Activated gamma-delta T cell treated with anti-CD3 and anti-CD28 coated beads, Interleukin-2, amount 50 U/mL, for 16 hours (primary cell): ENCODE data around the gene ZSCAN2.
"Not testable (repeated sequence)": the region's sequence is repeated elsewhere in the genome, so short reads cannot be mapped to it uniquely, and the experiment has no call there.

ENCODE experiments used
- DNase-seq: peaks from one replicate; pipeline ENCODE4 v3.0.0-alpha.2; 2020; ENCODE audit warnings: low read depth

The ZSCAN2 gene

DNA sequence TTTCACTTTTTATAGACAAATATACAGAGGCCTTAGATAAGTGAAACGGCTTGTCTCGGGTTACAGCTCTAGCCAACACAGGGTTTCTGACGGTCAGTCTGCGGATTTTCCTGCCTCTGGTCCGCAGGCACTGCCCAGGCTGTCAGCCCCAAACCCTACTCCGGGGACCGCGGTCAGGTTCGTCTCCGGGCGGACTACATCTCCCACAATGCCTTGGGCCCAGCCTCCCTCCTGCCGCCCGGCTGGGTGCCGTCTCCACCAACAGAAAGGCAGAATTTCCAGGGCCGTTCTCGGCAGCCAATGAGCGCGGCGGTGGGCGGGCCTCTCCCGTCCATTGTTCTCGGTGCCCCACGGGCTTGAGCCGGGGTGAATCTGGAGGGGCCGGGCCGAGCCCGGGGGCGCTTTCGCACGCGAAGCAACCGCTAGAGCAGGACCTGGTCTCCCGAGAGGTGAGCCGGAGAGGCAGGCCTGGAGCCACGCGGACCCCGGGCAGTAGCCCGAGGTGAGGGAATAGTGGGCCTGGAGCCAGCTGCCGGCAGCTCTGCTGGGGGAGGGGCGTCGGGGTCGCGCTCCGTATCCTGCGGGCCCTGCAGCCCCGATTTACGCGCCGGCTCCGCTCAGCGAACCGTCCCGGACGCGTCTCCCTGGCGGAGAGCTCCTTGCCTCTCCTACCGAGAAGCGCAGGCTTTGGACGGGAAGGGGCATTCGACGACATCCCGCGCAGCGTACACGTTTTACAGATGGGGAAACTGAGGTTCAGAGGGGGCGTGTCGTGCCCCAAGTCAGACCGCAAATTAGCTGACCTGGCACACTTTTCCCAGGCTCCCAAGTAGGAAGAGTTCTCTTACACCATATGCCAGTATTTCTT, at the start of gene ZSCAN2:
TSS of gene ZSCAN2 (plus strand) at position 323 of the 868 bp plus-strand sequence. CDS start 2,919 bp downstream, outside the sequence.
- DNase-seq, result peak; percentile 92

DNA sequence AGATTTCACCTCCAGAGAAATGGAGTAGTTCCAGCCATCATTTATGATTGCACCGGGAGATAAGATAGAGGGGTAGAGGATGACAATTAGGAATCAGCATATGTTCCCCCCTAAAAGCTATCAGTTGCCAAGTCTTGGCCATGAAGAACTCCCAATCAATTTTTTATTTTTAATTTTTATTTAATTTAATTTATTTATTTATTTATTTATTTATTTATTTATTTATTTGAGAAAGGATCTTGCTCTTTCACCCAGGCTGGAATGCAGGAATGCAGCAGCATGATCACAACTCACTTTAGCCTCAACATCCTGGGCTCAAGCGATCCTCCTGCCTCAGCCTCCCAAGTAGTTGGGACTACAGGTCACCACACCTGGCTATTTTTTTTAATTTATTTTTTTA, 49.2 kb upstream of the ZSCAN2 start:
- not testable (repeated sequence) for DNase-seq

DNA sequence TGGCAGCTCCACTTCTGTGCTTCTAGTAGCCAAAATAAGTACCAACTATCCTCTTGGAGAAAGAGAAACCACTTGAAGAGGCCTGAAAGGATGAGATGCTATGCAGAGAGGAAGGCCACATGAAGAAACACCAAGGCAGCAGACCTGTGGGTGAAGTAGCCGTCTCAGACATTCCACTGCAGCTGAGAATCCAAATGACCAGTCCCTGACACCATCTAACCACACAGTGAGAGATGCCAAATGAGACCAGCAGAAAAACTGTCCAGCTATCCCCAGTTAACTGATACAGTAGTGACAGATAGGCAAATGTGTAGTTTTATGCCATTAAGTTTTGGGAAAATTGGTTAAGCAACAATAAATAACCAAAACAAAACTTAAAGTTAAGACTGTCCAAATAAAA, 47.9 kb upstream of the ZSCAN2 start:
- no peak for DNase-seq

DNA sequence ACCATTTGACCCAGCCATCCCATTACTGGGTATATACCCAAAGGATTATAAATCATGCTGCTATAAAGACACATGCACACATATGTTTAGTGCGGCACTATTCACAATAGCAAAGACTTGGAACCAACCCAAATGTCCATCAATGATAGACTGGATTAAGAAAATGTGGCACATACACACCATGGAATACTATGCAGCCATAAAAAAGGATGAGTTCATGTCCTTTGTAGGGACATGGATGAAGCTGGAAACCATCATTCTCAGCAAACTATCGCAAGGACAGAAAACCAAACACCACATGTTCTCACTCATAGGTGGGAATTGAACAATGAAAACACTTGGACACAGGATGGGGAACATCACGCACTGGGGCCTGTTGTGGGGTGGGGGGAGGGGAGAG, 44.1 kb upstream of the ZSCAN2 start:
- not testable (repeated sequence) for DNase-seq

DNA sequence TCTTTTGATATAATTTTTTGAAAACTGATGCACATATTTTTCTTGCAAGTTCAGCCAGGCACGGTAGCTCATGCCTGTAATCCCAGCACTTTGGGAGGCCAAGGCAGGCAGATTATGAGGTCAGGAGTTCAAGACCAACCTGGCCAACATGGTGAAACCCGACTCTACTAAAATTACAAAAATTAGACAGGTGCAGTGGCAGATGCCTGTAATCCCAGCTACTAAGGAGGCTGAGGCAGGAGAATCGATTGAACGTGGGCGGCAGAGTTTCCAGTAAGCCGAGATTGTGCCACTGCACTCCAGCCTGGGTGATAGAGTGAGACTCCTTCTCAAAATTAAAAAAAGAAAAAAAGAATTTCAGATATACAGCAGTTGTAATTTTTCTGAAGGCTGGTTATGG, 32.8 kb upstream of the ZSCAN2 start:
- not testable (repeated sequence) for DNase-seq

DNA sequence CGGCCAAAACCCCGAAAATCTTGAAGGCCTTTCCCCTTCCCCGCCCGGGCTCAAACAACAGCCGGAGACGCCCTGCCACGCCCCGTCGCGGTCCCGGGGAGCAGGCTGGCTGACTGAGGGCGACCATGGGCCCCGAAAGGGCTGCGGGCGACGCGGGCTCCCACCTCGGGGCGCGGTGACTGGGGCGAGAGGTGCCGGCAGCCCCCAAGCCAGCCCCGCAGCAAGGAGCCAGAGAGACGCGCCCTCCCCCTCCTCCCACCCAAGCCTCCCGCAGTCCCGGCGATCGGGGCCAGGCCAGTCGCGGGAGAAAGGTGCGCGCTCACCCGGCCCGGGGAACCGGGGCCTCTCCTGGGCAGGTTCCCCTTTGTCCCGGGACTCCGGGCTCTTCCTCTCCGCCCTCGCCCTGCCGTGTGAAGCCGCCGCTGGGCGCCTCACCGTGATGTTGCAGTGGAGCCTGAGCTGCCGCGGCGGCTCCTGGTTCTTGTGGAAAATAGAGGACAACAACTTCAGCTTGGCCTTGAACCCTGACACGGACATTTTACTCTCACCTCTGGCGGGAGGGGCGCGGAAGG, 30.6 kb upstream of the ZSCAN2 start:
- DNase-seq, result peak; percentile 29

DNA sequence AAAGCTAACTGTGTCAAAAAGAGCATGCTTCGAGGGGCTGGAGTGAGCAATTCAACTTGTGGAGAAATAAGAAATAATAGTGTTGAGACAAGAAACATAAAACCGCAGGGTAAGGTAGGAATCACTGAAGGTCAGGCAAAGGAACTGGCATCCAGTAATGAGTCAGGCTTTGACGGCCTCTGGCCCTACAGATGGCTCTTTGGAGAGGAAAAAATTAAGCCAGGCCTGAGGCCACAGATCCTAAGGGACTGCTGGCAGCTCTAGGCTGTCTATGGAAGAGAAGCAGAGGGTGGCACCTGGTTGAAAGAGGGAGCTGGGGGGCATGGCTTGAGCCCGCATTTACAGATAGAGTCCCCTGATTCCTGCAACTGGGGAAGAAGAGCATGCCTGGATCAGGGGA, 28.6 kb upstream of the ZSCAN2 start:
- no peak for DNase-seq

DNA sequence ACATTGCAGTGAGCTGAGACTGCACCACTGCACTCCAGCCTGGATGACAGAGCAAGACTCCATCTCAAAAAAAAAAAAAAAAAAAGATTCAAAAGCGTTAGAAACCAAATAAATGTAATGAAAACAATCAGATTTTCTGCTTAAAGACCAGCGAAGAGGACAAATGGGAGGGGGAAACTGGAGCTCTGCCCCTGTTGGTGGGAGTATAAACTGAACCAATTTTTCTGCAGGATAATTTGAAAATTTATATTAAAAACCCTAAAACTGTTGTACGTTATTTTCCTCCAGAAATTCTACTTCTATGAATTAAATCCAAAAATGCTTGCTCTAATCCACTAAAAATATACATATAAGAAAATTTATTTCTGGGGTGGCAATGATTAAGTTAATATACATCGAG, 25.3 kb upstream of the ZSCAN2 start:
- no peak for DNase-seq

DNA sequence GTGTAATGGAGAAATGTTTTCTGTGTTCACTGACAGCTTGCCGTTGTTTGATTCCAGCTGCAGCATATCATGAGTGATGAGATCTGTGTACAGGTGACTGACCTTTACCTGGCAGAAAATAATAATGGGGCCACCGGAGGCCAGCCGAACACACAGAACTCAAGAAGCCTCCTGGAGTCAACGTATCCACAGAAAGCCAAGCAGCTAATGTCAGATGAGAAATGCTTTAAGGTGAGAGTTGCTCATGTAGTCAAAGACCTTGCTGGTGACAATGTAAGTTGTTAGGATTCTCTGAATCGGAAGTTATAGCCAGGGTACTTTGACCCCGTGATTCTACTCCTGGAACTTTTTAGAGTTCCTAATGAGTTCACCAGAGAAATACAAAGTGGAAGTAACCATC, 22.9 kb upstream of the ZSCAN2 start:
- DNase-seq, result not testable (repeated sequence)

DNA sequence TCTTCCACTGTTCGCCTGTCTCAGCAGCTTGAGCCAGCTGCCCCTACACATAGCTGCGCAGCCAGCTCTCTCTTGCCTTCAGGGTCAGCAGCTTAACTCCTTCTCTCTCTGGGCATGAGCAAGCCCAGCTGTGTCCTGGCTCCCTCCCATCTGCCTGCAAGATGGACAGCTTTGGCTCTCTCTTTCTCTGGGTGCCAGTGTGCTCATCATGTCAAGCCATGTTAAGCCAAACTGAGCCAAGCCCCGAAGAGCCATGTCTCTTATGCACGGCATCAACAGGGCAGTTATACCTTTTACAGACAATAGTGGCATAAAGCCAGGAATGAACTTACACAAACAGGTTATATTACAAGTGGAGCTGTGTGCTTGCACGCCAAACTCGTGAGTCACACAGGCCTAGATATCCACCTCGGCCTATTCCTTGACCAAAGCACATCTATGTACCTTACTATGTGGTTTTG, 21.5 kb upstream of the ZSCAN2 start:
- not testable (repeated sequence) for DNase-seq

DNA sequence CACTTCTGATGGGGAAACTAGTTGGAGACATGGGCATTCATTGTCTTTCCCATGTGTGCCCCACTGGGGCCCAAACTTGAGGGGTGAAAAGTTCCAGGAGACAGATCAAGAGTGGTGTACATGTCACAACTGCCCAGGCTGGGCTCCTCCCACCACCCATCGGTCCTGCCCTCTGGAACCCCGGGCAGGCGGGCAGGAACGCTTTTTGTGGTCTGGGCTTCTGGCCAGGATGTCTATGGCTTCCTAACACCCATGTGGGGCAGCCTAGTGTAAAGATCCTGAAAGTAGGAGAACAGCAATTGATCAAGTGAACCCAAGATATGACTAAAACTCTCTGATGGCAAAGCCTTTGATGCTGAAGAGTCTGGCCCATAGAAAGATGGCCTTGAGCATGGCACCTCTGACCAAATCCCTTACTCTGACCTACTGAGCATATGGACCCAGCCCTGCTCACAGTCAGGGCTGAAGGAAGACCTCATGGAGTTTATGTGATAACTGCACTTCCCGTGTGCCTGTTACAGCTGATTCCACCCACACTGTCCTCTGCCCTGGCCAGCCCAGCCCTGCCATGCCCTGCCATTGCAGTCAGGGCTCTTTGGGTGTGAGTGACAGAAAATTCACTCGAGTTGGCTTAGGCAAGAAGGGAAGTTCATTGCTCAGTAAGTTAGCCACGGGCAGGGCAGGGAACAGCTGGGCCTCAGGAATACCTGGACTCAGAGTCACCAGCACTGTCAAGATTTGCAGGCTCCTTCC, 19.0 kb upstream of the ZSCAN2 start:
- DNase-seq, result not testable (repeated sequence)

DNA sequence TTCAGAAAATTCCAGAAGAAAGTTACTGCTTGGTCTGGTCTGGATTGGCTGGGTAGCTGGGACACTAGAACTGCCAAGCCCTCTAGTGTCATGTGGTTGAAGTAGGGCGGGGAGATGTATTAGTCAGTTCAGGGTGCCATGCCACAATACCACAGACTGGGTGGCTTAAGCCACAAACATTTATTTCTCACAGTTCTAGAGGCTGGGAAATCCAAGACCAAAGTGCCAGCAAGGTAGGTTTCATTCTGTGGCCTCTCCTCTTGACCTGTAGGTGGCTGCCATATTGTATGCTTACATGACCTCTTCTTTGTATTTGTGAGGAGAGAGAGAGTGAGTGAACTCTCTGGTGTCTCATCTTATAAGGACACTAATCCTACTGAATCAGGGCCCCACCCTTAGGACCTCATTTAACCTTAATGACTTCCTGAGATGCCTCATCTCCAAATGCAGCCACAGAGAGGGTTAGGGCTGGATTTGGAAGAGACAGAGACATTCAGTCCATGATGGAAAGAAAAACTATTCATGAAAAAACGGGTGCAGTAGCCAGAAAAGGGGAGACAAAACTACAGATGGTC, 18.1 kb upstream of the ZSCAN2 start:
- no peak for DNase-seq

DNA sequence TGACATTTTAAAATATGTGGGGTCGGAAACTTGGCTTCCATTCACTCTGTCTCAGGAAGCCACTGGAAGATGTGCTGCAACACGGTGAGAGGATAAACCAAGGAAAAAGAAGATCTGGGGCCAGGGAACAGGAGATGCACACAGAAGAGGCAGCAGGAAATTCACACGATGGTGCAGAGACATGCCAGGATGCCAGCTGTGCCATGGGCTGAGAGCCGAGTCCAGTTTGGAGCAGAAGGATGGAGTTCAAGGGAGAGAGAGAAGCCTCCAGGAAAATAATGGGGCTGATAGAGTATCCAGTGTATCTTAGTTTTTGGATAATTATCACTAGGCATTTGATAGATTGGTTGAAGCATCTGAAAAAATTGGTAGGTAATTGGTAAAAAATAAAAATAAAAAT, 16.9 kb upstream of the ZSCAN2 start:
- DNase-seq, result not testable (repeated sequence)

DNA sequence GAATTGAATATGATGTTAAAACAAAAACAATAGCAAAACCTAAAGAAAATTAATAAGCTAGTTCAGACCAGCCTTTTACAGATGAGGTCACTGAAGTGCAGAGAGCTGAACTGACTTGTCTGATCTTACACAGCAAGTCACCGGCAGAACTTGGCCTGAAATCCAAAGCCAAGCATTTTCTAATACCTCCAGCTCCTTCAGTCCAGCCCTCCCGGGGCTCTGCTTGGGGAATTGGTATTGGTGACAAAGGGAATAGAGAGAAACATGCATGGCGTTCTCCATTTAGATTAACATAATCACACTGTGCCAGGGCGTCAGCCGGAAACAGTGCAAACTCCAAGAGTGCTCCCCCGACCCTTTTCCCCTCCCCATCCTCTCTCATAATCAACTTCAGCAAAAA, 14.1 kb upstream of the ZSCAN2 start:
- no peak for DNase-seq

DNA sequence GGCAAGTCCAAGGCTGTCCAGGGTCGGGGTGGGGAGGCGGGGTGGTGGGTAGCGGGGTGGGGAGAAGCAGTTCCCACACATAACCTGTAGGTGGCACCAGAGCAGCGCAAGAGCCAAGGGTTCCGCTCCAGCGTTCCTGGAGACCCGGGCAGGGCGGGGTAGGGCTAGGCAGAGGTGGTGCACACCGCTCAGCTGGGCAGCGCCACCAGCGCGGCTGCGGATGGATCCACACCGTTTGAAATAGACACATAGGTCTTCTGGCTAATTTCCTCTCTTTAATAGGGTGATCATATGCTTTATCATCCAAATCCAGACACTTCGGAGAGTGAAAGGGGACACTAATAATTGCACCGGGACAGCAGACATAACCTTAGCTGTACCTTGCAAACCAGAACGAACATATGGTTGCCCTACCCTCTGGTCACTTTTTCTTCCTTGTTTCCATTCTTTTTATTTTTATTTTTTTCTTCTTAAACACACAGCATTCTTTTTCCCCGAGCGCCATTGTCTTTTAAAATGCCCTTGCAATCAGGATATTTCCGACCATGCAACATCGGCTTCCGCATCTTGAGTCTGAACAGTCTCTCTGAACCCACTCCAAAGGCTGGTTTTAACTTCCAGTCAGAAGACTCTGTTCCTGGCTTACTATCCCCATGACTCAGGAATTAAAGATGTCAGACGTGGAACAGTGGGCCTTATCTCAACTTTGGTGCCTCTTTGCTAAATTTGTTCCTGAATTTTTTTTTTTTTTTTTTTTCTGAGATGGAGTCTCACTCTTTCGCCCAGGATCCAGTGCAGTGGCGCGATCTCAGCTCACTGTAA, 12.5 kb upstream of the ZSCAN2 start:
- peak; percentile 77 for DNase-seq

DNA sequence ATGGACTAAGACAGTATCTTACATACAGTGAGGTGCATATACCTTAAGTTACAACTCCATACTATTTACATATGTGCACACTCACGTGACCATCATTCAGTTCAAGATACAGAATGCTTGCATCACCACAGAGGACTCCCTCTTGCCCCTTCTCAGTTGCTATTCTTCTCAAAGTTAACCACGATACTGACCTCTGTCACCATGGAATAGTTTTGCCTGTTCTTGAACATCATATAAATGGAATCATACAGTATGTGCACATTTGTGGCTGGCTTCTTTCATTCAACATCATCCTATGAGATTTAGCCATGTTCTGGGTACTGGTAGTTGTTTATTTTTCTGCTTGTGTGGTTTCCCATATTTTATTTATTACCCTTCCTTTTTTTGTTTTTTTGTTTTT, 10.4 kb upstream of the ZSCAN2 start:
- no peak for DNase-seq

DNA sequence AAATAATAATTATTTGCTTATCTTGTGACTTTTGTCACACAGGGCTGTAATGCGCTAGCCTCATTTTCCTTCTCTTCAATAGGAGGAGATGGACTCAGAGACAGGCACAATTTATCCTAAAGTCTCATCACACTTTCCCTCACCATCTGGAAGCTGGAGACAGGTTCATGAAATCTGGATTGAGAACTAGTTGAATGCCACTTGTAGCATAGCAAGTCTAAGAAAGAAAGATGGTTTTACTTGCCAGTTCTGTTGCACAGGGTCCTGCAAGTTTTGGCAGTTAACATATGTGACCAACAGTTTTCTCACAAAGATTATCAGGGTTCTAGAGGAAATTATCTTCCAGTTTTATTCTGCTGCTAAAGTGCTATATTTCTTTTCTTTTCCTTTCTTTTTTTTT, 9.0 kb upstream of the ZSCAN2 start:
- no peak for DNase-seq

DNA sequence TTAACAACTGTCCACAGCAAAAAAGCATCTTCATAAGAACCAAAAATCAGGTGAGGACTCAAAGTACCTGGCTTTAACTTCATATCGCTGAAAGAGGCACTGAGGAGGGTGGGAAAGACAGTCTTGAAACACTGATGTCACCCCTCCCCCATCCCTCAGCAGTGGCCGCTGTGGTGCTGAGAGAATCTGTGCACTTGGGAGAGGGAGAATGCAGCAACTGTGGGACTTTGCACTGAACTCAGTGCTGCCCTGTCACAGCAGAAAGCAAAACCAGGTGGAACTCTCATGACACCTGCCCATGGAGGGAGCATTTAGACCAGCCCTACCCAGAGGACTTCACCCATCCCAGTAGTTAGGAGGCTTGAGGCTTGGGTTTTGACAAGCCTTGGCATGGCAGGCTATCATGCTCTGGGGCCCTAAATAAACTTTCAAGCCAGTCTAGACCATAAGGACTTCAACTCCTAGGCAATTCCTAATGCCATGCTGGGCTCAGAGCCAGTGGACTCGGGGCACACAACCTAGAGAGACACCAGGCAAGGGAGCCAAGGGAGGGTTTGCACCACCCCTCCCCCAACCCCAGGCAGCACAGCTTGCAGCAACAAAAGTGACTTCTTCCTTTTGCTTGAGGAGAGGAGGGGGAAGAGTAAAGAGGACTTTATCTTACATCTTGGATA, 6.1 kb upstream of the ZSCAN2 start:
- no peak for DNase-seq

DNA sequence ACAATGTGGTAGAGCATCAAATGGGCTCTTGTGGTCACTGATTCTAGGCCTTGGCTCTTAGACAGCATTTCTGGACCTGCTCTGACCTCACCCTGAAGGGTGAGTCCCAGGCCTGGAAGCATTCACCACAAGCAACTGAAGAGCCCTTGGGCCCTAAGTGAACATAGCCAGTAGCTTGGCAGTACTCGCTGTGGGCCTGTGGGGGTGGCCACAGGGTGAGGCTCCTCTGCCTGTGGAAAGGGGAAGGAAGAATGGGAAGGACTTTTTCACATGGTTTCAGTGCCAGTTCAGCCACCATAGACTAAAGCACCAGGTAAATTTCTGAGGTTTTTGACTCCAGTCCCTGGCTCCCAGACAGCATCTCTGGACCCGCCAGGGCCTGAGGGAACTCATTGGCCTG, 5.1 kb upstream of the ZSCAN2 start:
- DNase-seq, result no peak

DNA sequence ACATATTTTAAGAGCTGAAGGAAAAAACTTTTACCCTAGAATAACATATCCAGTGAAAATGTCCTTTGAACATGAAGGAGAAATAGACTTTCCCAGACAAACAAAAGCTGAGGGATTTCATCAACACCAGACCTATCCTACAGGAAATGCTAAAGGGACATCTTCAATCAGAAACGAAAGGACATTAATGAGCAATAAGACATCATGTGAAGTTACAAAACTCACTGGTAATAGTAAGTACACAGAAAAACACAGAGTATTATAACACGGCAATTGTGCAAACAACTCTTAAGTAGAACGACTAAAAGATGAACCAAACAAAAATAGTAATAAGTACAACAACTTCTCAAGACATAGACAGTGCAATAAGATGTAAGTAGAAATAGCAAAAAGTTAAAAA, 3.5 kb upstream of the ZSCAN2 start:
- DNase-seq, result no peak

DNA sequence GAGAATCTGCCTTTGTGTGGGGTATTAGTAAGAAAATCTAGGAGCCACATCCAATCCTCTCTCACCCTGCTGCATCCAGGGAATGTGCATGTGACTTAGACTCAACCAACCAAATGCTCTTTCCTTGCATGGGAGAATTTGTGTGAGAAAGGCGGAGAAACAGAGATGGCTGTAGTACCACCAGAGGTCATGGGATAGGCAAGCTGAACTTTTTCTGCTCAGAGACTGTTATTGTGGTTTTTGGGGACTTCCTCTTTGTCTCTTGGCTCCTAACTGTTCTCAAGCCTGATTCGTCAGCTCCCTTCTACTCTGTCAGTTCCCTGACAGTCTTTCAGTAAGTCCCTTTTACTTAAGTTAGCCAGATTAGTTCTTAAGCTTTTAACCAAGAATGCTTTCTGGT, 2.6 kb upstream of the ZSCAN2 start:
- DNase-seq, result peak; percentile 19
